B cell (primary cell): ENCODE results near the gene GMCL1.

ENCODE experiments used
- CTCF ChIP-seq: fragments of 200-600 bp; IDR thresholded peaks from one replicate; pipeline ENCODE4 v1.8.0; 2022; ENCODE audit warnings: antibody characterized with exemption, mild to moderate bottlenecking
- EZH2 ChIP-seq: IDR thresholded peaks from 2 replicates; pipeline ENCODE4 v1.6.1; 2012; ENCODE audit warnings: borderline replicate concordance, low read depth, mild to moderate bottlenecking, moderate library complexity, low read length; ENCODE audit not compliant: insufficient read depth, poor library complexity, severe bottlenecking

DNA sequence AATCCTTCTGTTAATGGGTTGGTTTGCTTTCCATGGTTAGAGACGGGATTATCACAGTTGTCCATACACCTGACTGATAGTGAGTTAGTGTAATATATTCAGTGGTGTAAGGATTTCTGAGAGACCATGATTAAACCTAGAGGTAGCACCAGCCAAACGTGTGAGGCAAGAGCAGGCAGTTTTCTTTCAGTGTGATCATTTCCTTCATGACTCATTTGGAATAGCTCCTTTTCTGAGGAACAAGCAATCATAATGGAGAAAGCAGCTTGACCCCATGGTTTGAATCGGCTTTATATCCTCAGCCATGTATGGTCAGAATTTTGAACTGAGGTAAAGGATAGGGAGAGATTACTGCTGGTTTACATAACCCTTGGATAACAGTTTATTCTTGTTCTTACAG, 88.4 kb downstream of the GMCL1 start:
- TF ChIP-seq CTCF (no peak), EZH2 (no peak)
